SKM-1 treated with dmso at 0.1 percent for 144 hours (cell line): ENCODE results near the gene SCAI.
"Not testable (repeated sequence)": the region's sequence is repeated elsewhere in the genome, so short reads cannot be mapped to it uniquely, and the experiment has no call there.

ENCODE experiments used
- DNase-seq: peaks from one replicate; lab custom pipeline; 2025; ENCODE audit not compliant: unreplicated experiment; lab: John Stamatoyannopoulos, UW

The SCAI gene

GRCh38 chr9:125106285-125106893 is 36.9 kb downstream of the SCAI start:
- no peak for DNase-seq

- no peak for DNase-seq
Measured at GRCh38 chr9:125103770-125104460, 39.4 kb downstream of the SCAI start.

GRCh38 chr9:125103021-125103420 is 40.3 kb downstream of the SCAI start:
- DNase-seq = no peak

- no peak for DNase-seq
Measured at GRCh38 chr9:125100822-125101221, 42.5 kb downstream of the SCAI start.

- no peak for DNase-seq
Measured at GRCh38 chr9:125099816-125100215, 43.5 kb downstream of the SCAI start.

- DNase-seq = no peak
Measured at GRCh38 chr9:125095821-125096443, 47.4 kb downstream of the SCAI start.

- no peak for DNase-seq
Measured at GRCh38 chr9:125091121-125091520, 52.2 kb downstream of the SCAI start.

- DNase-seq = no peak
Measured at GRCh38 chr9:125089331-125089730, 54.0 kb downstream of the SCAI start.

GRCh38 chr9:125088752-125089151 is 54.6 kb downstream of the SCAI start:
- DNase-seq = no peak

- DNase-seq = no peak
Measured at GRCh38 chr9:125085703-125086477, 57.4 kb downstream of the SCAI start.

GRCh38 chr9:125082197-125082596 is 61.1 kb downstream of the SCAI start:
- not testable (repeated sequence) for DNase-seq

- DNase-seq = not testable (repeated sequence)
Measured at GRCh38 chr9:125080797-125081196, 62.5 kb downstream of the SCAI start.

- DNase-seq = no peak
Measured at GRCh38 chr9:125079931-125080330, 63.4 kb downstream of the SCAI start.

- DNase-seq = no peak
Measured at GRCh38 chr9:125075997-125076396, 67.3 kb downstream of the SCAI start.

GRCh38 chr9:125074976-125075375 is 68.4 kb downstream of the SCAI start:
- DNase-seq = no peak

GRCh38 chr9:125066839-125067619 is 76.3 kb downstream of the SCAI start:
- DNase-seq = no peak

- no peak for DNase-seq
Measured at GRCh38 chr9:125061391-125061790, 81.9 kb downstream of the SCAI start.

GRCh38 chr9:125049212-125050049 is 93.9 kb downstream of the SCAI start:
- DNase-seq = no peak

GRCh38 chr9:125043631-125044030 is 99.7 kb downstream of the SCAI start:
- no peak for DNase-seq

- no peak for DNase-seq
Measured at GRCh38 chr9:125043148-125043547, 100.2 kb downstream of the SCAI start.
